Activated CD8-positive, alpha-beta memory T cell treated with anti-CD3 and anti-CD28 coated beads, Interleukin-2, amount 50 U/mL, for 48 hours (primary cell): Measurements from ENCODE around the gene PPP6R1.
"Not testable (repeated sequence)": the region's sequence is repeated elsewhere in the genome, so short reads cannot be mapped to it uniquely, and the experiment has no call there.

ENCODE experiments used
- DNase-seq: peaks from one replicate; pipeline ENCODE4 v3.0.0-alpha.2; 2020

Gene PPP6R1

GRCh38 chr19:55223291-55224037 is 35.4 kb downstream of the PPP6R1 start:
- DNase-seq, result no peak

GRCh38 chr19:55220525-55220924 is 38.3 kb downstream of the PPP6R1 start:
- no peak for DNase-seq

- DNase-seq, result peak; percentile 84
Measured at GRCh38 chr19:55216461-55217198, 42.2 kb downstream of the PPP6R1 start.

GRCh38 chr19:55213547-55213946 is 45.3 kb downstream of the PPP6R1 start:
- no peak for DNase-seq

- DNase-seq, result peak; percentile 65
Measured at GRCh38 chr19:55212447-55212846, 46.4 kb downstream of the PPP6R1 start.

- DNase-seq, result no peak
Measured at GRCh38 chr19:55209693-55210472, 48.9 kb downstream of the PPP6R1 start.

GRCh38 chr19:55208880-55209692 is 49.7 kb downstream of the PPP6R1 start, which contains the start of gene PTPRH:
Gene PTPRH (minus strand): TSS chr19:55209501. CDS start chr19:55209433, 68 bp downstream.
- DNase-seq, result no peak

GRCh38 chr19:55206664-55207500 is 51.9 kb downstream of the PPP6R1 start:
- peak; percentile 77 for DNase-seq

- not testable (repeated sequence) for DNase-seq
Measured at GRCh38 chr19:55202199-55202598, 56.6 kb downstream of the PPP6R1 start.

GRCh38 chr19:55199620-55200204 is 59.1 kb downstream of the PPP6R1 start:
- no peak for DNase-seq

- DNase-seq, result no peak
Measured at GRCh38 chr19:55198651-55199050, 60.2 kb downstream of the PPP6R1 start.

GRCh38 chr19:55197528-55197927 is 61.3 kb downstream of the PPP6R1 start:
- no peak for DNase-seq

GRCh38 chr19:55196803-55197202 is 62.0 kb downstream of the PPP6R1 start:
- DNase-seq, result no peak

- no peak for DNase-seq
Measured at GRCh38 chr19:55193481-55193880, 65.3 kb downstream of the PPP6R1 start.

- no peak for DNase-seq
Measured at GRCh38 chr19:55189403-55189835, 69.4 kb downstream of the PPP6R1 start.

GRCh38 chr19:55188625-55189024 is 70.2 kb downstream of the PPP6R1 start:
- DNase-seq, result no peak

- no peak for DNase-seq
Measured at GRCh38 chr19:55186080-55186479, 72.7 kb downstream of the PPP6R1 start.

GRCh38 chr19:55181740-55182139 is 77.1 kb downstream of the PPP6R1 start:
- no peak for DNase-seq
